Stimulated activated CD4-positive, alpha-beta T cell treated with anti-CD3 and anti-CD28 coated beads, TNF-alpha, amount 100 ng/mL, for 24 hours (primary cell): ENCODE data around the gene MAPT.

Experiments
- DNase-seq, 3 experiments: peaks; one replicate each; pipeline ENCODE4 v3.0.0-alpha.2; 2020; ENCODE audit warnings: low read depth in 3 of 3

The MAPT gene

GRCh38 chr17:46028981-46029565, 134.7 kb downstream of the MAPT start:
- no peak for DNase-seq

- DNase-seq = no peak
Measured at GRCh38 chr17:46029627-46030026, 135.3 kb downstream of the MAPT start.

GRCh38 chr17:46030752-46031151, 136.4 kb downstream of the MAPT start:
- DNase-seq = no peak

- DNase-seq = no peak
Measured at GRCh38 chr17:46031440-46031839, 137.1 kb downstream of the MAPT start.

GRCh38 chr17:46031920-46032319, 137.6 kb downstream of the MAPT start:
- no peak for DNase-seq

- no peak for DNase-seq
Measured at GRCh38 chr17:46032909-46033308, 138.6 kb downstream of the MAPT start.

- no peak for DNase-seq
Measured at GRCh38 chr17:46033392-46033791, 139.0 kb downstream of the MAPT start.

GRCh38 chr17:46035112-46035818, 140.9 kb downstream of the MAPT start:
- no peak for DNase-seq

GRCh38 chr17:46036491-46036890, 142.1 kb downstream of the MAPT start:
- DNase-seq = no peak

- no peak for DNase-seq
Measured at GRCh38 chr17:46037722-46038255, 143.4 kb downstream of the MAPT start.

GRCh38 chr17:46038414-46038813, 144.1 kb downstream of the MAPT start:
- DNase-seq = no peak

GRCh38 chr17:46038937-46039336, 144.6 kb downstream of the MAPT start:
- no peak for DNase-seq

- DNase-seq = no peak
Measured at GRCh38 chr17:46039592-46040186, 145.3 kb downstream of the MAPT start.

GRCh38 chr17:46042246-46042645, 147.9 kb downstream of the MAPT start:
- DNase-seq = no peak

- no peak for DNase-seq
Measured at GRCh38 chr17:46042925-46043324, 148.6 kb downstream of the MAPT start.

- no peak for DNase-seq
Measured at GRCh38 chr17:46043606-46044005, 149.3 kb downstream of the MAPT start.

- peak; percentile 18 to 37 (median 23) for DNase-seq
Measured at GRCh38 chr17:46044286-46044928, 150.1 kb downstream of the MAPT start.

- DNase-seq = no peak
Measured at GRCh38 chr17:46044989-46045388, 150.6 kb downstream of the MAPT start.

GRCh38 chr17:46045639-46046038, 151.3 kb downstream of the MAPT start:
- no peak for DNase-seq

GRCh38 chr17:46046957-46047356, 152.6 kb downstream of the MAPT start:
- no peak for DNase-seq

- no peak for DNase-seq
Measured at GRCh38 chr17:46047398-46047797, 153.0 kb downstream of the MAPT start.

- DNase-seq = no peak
Measured at GRCh38 chr17:46047856-46048255, 153.5 kb downstream of the MAPT start.

GRCh38 chr17:46049656-46050055, 155.3 kb downstream of the MAPT start:
- DNase-seq = no peak
